HCT116 (cell line): Measurements from ENCODE around the gene MT4. TPM values are rescaled to one million over a fixed set of nuclear protein-coding genes. Genes with fewer than 3 reads are reported as not detected.

ENCODE experiments used
- ATAC-seq: fragments of 200-7000 bp; cut with Tn5 transposase; 2 replicates; pipeline ENCODE4 v1.9.1; 2020; ENCODE audit warnings: mild to moderate bottlenecking, moderate library complexity
- BruUV-seq: library from RNA; stranded (reverse); fragments of 400-500 nt; replicated peaks from 2 replicates; lab custom pipeline; 2021; lab: Mats Ljungman, UMichigan
- CTCF ChIA-PET: fragments of 300-600 bp; sonication (Branson Sonifier 250); formaldehyde crosslinking; loops from one replicate; lab custom pipeline; 2021; ENCODE audit warnings: antibody characterized with exemption; lab: Charles Lee
- POLR2A ChIA-PET: fragments of 300-600, 350-600 bp; sonication (Branson Sonifier 250); formaldehyde crosslinking; loops from one replicate; lab custom pipeline; 2021; ENCODE audit warnings: antibody characterized with exemption; lab: Charles Lee
- RAD21 ChIA-PET, 2 experiments: fragments of 300-600 bp; sonication (Branson Sonifier 250); formaldehyde crosslinking; loops; one replicate each; lab custom pipeline; 2023; ENCODE audit warnings: low total read pairs in 2 of 2; ENCODE audit not compliant: uncharacterized antibody in 2 of 2, unreplicated experiment in 2 of 2, low non-redundant PET in 1 of 2; lab: Charles Lee
- DNase-seq: peaks from one replicate; pipeline ENCODE4 v3.0.0-alpha.2; 2010; ENCODE audit warnings: low read depth, low spot score
- H2AFZ ChIP-seq: fragments of 200-600 bp; shearing (Covaris generic), sonication (generic); 2 replicates; pipeline ENCODE4 v1.6.1; 2017; ENCODE audit warnings: low read depth, mixed run types, mixed read lengths, antibody characterized with exemption, low read length; ENCODE audit not compliant: poor library complexity, severe bottlenecking
- H3K27ac ChIP-seq: 2 replicates; pipeline ENCODE4 v1.5.1; 2012; ENCODE audit warnings: low read depth, low read length
- H3K27me3 ChIP-seq: fragments of 200-600 bp; sonication (generic); 2 replicates; pipeline ENCODE4 v1.6.1; 2016; ENCODE audit warnings: mixed run types, low read length, mixed read lengths; ENCODE audit not compliant: insufficient read depth
- H3K36me3 ChIP-seq, 2 experiments: fragments of 200-500 bp in 1 of 2; fragments of 200-600 bp in 1 of 2; sonication (Bioruptor generic) in 1 of 2; sonication (generic) in 1 of 2; 2 replicates each; pipeline versions ENCODE4 v1.5.1 to v1.6.1; 2014 to 2016; ENCODE audit warnings: low read length in 2 of 2, inconsistent platforms in 1 of 2, mixed read lengths in 1 of 2, mixed run types in 1 of 2; ENCODE audit not compliant: insufficient read depth in 2 of 2, control insufficient read depth in 1 of 2
- H3K4me1 ChIP-seq, 2 experiments: fragments of 200-600 bp in 1 of 2; sonication (generic) in 1 of 2; 2 replicates each; pipeline versions ENCODE4 v1.5.1 to v1.6.1; 2012 to 2017; ENCODE audit warnings: low read length in 2 of 2, inconsistent platforms in 1 of 2, mild to moderate bottlenecking in 1 of 2, mixed read lengths in 1 of 2, mixed run types in 1 of 2, moderate library complexity in 1 of 2; ENCODE audit not compliant: insufficient read depth in 2 of 2, control insufficient read depth in 1 of 2
- H3K4me2 ChIP-seq: fragments of 200-600 bp; sonication (generic); 2 replicates; pipeline ENCODE4 v1.6.1; 2017; ENCODE audit warnings: mixed run types, low read length, mixed read lengths
- H3K4me3 ChIP-seq, 2 experiments: fragments of 200-600 bp in 1 of 2; sonication (generic) in 1 of 2; replicated peaks in 1 of 2; 2 replicates each; pipeline ENCODE4 v1.5.1; 2011 to 2016; ENCODE audit warnings: low read length in 2 of 2, control low read depth in 1 of 2, low read depth in 1 of 2, mild to moderate bottlenecking in 1 of 2, mixed read lengths in 1 of 2, mixed run types in 1 of 2
- H3K79me2 ChIP-seq: fragments of 200-600 bp; sonication (generic); 2 replicates; pipeline ENCODE4 v1.6.1; 2017; ENCODE audit warnings: mild to moderate bottlenecking, mixed run types, low read length, moderate library complexity, mixed read lengths; ENCODE audit not compliant: insufficient read depth
- H3K9ac ChIP-seq: fragments of 200-600 bp; sonication (generic); 2 replicates; pipeline ENCODE4 v1.6.1; 2016; ENCODE audit warnings: low read length, mixed read lengths
- H3K9me2 ChIP-seq: fragments of 200-600 bp; sonication (generic), shearing (Covaris generic); 2 replicates; pipeline ENCODE4 v1.6.1; 2017; ENCODE audit warnings: mixed run types, mild to moderate bottlenecking, moderate library complexity; ENCODE audit not compliant: insufficient read depth
- H3K9me3 ChIP-seq, 2 experiments: fragments of 200-500 bp in 1 of 2; fragments of 200-600 bp in 1 of 2; sonication (Bioruptor generic) in 1 of 2; sonication (generic) in 1 of 2; 2 replicates each; pipeline ENCODE4 v1.6.1; 2014 to 2017; ENCODE audit warnings: low read length in 2 of 2, mixed read lengths in 2 of 2, inconsistent platforms in 1 of 2, low read depth in 1 of 2, mild to moderate bottlenecking in 1 of 2, mixed run types in 1 of 2, moderate library complexity in 1 of 2; ENCODE audit not compliant: control insufficient read depth in 1 of 2, insufficient read depth in 1 of 2
- H4K20me1 ChIP-seq: fragments of 200-600 bp; sonication (generic), shearing (Covaris generic); 2 replicates; pipeline ENCODE4 v1.6.1; 2017; ENCODE audit warnings: mixed run types, mild to moderate bottlenecking, moderate library complexity; ENCODE audit not compliant: insufficient read depth
- CBX3 ChIP-seq: IDR thresholded peaks from 2 replicates; pipeline ENCODE4 v1.6.1; 2012; ENCODE audit warnings: low read depth
- ELF1 ChIP-seq: IDR thresholded peaks from 2 replicates; pipeline ENCODE4 v1.6.1; 2012; ENCODE audit warnings: low read depth, borderline replicate concordance
- EZH2phosphoT487 ChIP-seq: fragments of 200-600 bp; IDR thresholded peaks from 2 replicates; pipeline ENCODE4 v1.6.1; 2018; ENCODE audit warnings: antibody characterized with exemption, borderline replicate concordance
- FOSL1 ChIP-seq: IDR thresholded peaks from 2 replicates; pipeline ENCODE4 v1.6.1; 2012; ENCODE audit warnings: low read depth
- POLR2A ChIP-seq: IDR thresholded peaks from 2 replicates; pipeline ENCODE4 v1.7.0; 2011; ENCODE audit warnings: borderline replicate concordance; ENCODE audit not compliant: insufficient read depth, insufficient read length; ENCODE audit errors: extremely low read depth
- RAD21 ChIP-seq: IDR thresholded peaks from 2 replicates; pipeline ENCODE4 v1.6.1; 2012; ENCODE audit warnings: low read depth, mild to moderate bottlenecking
- SRF ChIP-seq: IDR thresholded peaks from 2 replicates; pipeline ENCODE4 v1.6.1; 2012; ENCODE audit warnings: low read depth
- YY1 ChIP-seq: IDR thresholded peaks from 2 replicates; pipeline ENCODE4 v1.6.1; 2011; ENCODE audit warnings: low read length, low read depth, moderate library complexity, mild to moderate bottlenecking; ENCODE audit not compliant: insufficient replicate concordance; ENCODE audit errors: extremely low read depth
- intact Hi-C: fragments of 100-400 bp; cut with micrococcal nuclease; formaldehyde crosslinking; loops from 2 replicates; pipeline ENCODE4 v1.10.0; 2022
- total RNA-seq: library from RNA; stranded (reverse); gene quantifications from one replicate; pipeline ENCODE4 v1.2.1, GENCODE V29; 2021; ENCODE audit not compliant: unreplicated experiment
- TF ChIP-seq, protein P1 (sequence below): IDR thresholded peaks from 2 replicates; pipeline ENCODE4 v1.6.1; 2011; ENCODE audit warnings: mild to moderate bottlenecking, low read length, moderate library complexity; ENCODE audit not compliant: insufficient replicate concordance; ENCODE audit errors: extremely low read depth
- TF ChIP-seq, protein P2 (sequence below), 3 experiments: fragments of 200-600 bp in 1 of 3; sonication (generic) in 1 of 3; IDR thresholded peaks in 2 of 3; conservative IDR thresholded peaks in 1 of 3; 2 replicates each; pipeline ENCODE4 v1.5.1; 2012 to 2017; ENCODE audit warnings: low read depth in 2 of 3, low read length in 2 of 3, antibody characterized with exemption in 1 of 3, borderline replicate concordance in 1 of 3, control low read depth in 1 of 3, mild to moderate bottlenecking in 1 of 3, mixed read lengths in 1 of 3, mixed run types in 1 of 3, moderate library complexity in 1 of 3; ENCODE audit not compliant: insufficient read depth in 1 of 3

The MT4 gene
- total RNA-seq, 1 experiment from 2014 or later: not detected

DNA sequence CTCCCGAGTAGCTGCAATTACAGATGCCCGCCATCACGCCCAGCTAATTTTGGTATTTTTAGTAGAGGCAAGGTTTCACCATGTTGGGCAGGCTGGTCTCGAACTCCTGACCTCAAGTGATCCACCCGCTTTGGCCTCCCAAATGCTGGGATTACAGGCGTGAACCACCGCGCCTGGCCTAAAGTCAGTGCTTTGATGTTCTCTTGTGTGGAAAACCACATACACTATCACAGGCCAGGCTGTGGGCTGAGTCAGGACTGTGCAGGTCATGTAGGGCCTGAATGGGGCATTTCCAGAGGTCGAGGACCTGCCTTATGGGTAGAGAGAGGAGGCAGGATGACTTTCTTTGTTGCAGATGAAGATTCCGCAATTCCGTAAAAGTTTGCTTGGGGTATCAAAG lies 19.4 kb downstream of the MT4 start:
- Histone ChIP-seq H4K20me1 (no peaks in the 10 kb centered on the region), H3K9me3 (no peaks in the 10 kb centered on the region), H3K27ac (no peak overlapping the region), H3K79me2 (no peaks in the 10 kb centered on the region), H3K9ac (no peak overlapping the region), H3K9me2 (no peaks in the 10 kb centered on the region), H3K27me3 (0 out of 2 replicates have a peak, but pooled peaks cover 3% of the 10 kb centered on the region), H3K4me3 (no peak overlapping the region), H3K4me2 (no peak overlapping the region), H2AFZ (no peak overlapping the region), H3K36me3 (no peaks in the 10 kb centered on the region), H3K4me1 (no peaks in the 10 kb centered on the region)
- ATAC-seq (no peak), DNase-seq (no peak)
- POLR2A ChIA-PET: no interaction called here
- CTCF ChIA-PET: interaction anchor here (1.0 kb wide), 1 partner anchor 117 kb away, joined by 3 read pairs; no protein-coding TSS in a partner anchor
- no peak for TF ChIP-seq RAD21
- no peak for TF ChIP-seq POLR2A
- TF ChIP-seq, protein P1, sequence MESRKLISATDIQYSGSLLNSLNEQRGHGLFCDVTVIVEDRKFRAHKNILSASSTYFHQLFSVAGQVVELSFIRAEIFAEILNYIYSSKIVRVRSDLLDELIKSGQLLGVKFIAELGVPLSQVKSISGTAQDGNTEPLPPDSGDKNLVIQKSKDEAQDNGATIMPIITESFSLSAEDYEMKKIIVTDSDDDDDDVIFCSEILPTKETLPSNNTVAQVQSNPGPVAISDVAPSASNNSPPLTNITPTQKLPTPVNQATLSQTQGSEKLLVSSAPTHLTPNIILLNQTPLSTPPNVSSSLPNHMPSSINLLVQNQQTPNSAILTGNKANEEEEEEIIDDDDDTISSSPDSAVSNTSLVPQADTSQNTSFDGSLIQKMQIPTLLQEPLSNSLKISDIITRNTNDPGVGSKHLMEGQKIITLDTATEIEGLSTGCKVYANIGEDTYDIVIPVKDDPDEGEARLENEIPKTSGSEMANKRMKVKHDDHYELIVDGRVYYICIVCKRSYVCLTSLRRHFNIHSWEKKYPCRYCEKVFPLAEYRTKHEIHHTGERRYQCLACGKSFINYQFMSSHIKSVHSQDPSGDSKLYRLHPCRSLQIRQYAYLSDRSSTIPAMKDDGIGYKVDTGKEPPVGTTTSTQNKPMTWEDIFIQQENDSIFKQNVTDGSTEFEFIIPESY: no peak
- TF ChIP-seq, protein P2, sequence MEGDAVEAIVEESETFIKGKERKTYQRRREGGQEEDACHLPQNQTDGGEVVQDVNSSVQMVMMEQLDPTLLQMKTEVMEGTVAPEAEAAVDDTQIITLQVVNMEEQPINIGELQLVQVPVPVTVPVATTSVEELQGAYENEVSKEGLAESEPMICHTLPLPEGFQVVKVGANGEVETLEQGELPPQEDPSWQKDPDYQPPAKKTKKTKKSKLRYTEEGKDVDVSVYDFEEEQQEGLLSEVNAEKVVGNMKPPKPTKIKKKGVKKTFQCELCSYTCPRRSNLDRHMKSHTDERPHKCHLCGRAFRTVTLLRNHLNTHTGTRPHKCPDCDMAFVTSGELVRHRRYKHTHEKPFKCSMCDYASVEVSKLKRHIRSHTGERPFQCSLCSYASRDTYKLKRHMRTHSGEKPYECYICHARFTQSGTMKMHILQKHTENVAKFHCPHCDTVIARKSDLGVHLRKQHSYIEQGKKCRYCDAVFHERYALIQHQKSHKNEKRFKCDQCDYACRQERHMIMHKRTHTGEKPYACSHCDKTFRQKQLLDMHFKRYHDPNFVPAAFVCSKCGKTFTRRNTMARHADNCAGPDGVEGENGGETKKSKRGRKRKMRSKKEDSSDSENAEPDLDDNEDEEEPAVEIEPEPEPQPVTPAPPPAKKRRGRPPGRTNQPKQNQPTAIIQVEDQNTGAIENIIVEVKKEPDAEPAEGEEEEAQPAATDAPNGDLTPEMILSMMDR (IDR thresholded peaks at IDR 0.05 in 2 of 3, conservative IDR thresholded peaks at IDR 0.05 in 1 of 3; ENCODE audit: borderline replicate concordance in 1 of 3, insufficient read depth in 1 of 3, low read depth in 2 of 3, low read length in 2 of 3): no peak
- TF ChIP-seq EZH2phosphoT487: no peak
- TF ChIP-seq ELF1: no peak
- no peak for TF ChIP-seq SRF
- no peak for TF ChIP-seq CBX3
- TF ChIP-seq FOSL1: no peak
- TF ChIP-seq YY1: no peak
- no TSS peak for BruUV-seq
- RAD21 ChIA-PET: interaction anchor here in 1 of 2 experiments (0.8 kb wide), 1 partner anchor 41 kb away, joined by 3 read pairs; the partner anchor contains the start of gene MT1E
- intact Hi-C loops: no loop called here
